GM13976 (cell line): ENCODE data around the gene GIT1.

Experiments used
- DNase-seq: peaks from one replicate; pipeline ENCODE4 v3.0.0; 2012; ENCODE audit warnings: low spot score
- CTCF ChIP-seq: IDR thresholded peaks from 2 replicates; pipeline ENCODE4 v1.5.1; 2012; ENCODE audit warnings: borderline replicate concordance, mild to moderate bottlenecking; ENCODE audit not compliant: insufficient read depth; ENCODE audit errors: extremely low read depth, missing control alignments, control extremely low read depth
- in situ Hi-C: fragments of 300-500 bp; cut with MboI; formaldehyde crosslinking; loops from one replicate; pipeline ENCODE4 v1.12.0; 2022; ENCODE audit warnings: low sequenced_read_pairs, mixed read lengths, inconsistent platforms; ENCODE audit not compliant: unreplicated experiment

Gene GIT1

GRCh38 chr17:29603109-29603674, 13.7 kb upstream of the GIT1 start:
- no peak for TF ChIP-seq CTCF
- in situ Hi-C loops, result no loop called here
- no peak for DNase-seq

GRCh38 chr17:29597361-29598172, 8.1 kb upstream of the GIT1 start:
- TF ChIP-seq CTCF, result no peak
- no peak for DNase-seq
- in situ Hi-C loops, result no loop called here

- no peak for DNase-seq
- in situ Hi-C loops, result no loop called here
- TF ChIP-seq CTCF, result no peak
These were observed 7.4 kb upstream of the GIT1 start for GRCh38 chr17:29596811-29597210.

- no peak for TF ChIP-seq CTCF
- DNase-seq, result no peak
- in situ Hi-C loops, result no loop called here
These were observed 6.7 kb upstream of the GIT1 start for GRCh38 chr17:29595943-29596774.

- TF ChIP-seq CTCF, result no peak
- no peak for DNase-seq
- in situ Hi-C loops, result no loop called here
These were observed 5.9 kb upstream of the GIT1 start for GRCh38 chr17:29595107-29595942.
